Esophagus squamous epithelium (tissue), 5 donors: ENCODE data around the gene TMEM221. TPM values are rescaled to one million over a fixed set of nuclear protein-coding genes. Genes with fewer than 3 reads are reported as not detected.

ENCODE experiments used
- DNase-seq: peaks from one replicate; lab custom pipeline; 2025; lab: John Stamatoyannopoulos, UW
- H3K27ac ChIP-seq, 4 donors: fragments of 200-600 bp; sonication (generic); one replicate each; pipeline ENCODE4 v1.5.1; 2016 to 2019; ENCODE audit warnings: mild to moderate bottlenecking in 1 of 4
- H3K27me3 ChIP-seq, 4 donors: fragments of 200-600 bp; sonication (generic); 1 replicate in 3 of 4; 2 replicates in 1 of 4; pipeline versions ENCODE4 v1.5.1 to v1.6.0; 2017 to 2021; ENCODE audit warnings: antibody characterized with exemption in 1 of 4
- H3K36me3 ChIP-seq, 3 donors: fragments of 200-600 bp; sonication (generic); one replicate each; pipeline ENCODE4 v1.5.1; 2016 to 2019
- H3K4me1 ChIP-seq, 3 donors: fragments of 200-600 bp; sonication (generic); one replicate each; pipeline ENCODE4 v1.5.1; 2017 to 2019
- H3K4me3 ChIP-seq, 4 donors: fragments of 200-600 bp; sonication (generic); 1 replicate in 3 of 4; 2 replicates in 1 of 4; pipeline ENCODE4 v1.5.1; 2016 to 2019; ENCODE audit warnings: mild to moderate bottlenecking in 2 of 4, moderate library complexity in 1 of 4
- H3K9me3 ChIP-seq, 3 donors: fragments of 200-600 bp; sonication (generic); one replicate each; pipeline ENCODE4 v1.5.1; 2016 to 2019
- CTCF ChIP-seq, 6 experiments: fragments of 450-650 bp in 4 of 6; fragments of 200-600 bp in 2 of 6; sonication (generic) in 2 of 6; IDR thresholded peaks; one replicate each; pipeline ENCODE4 v1.5.1; 2016 to 2019; ENCODE audit warnings: antibody characterized with exemption in 6 of 6, mild to moderate bottlenecking in 4 of 6, moderate library complexity in 4 of 6
- POLR2A ChIP-seq, 4 donors: fragments of 450-650 bp; IDR thresholded peaks; one replicate each; pipeline ENCODE4 v1.6.1; 2017; ENCODE audit warnings: antibody characterized with exemption in 4 of 4, mild to moderate bottlenecking in 4 of 4, moderate library complexity in 3 of 4
- WGBS, 2 donors: methylation state at CpG; one replicate each; pipeline ENCODE4 v1.1.5; 2018; 5-methylcytosine and 5-hydroxymethylcytosine counted together
- intact Hi-C: fragments of 100-400 bp; cut with DNase I; formaldehyde crosslinking; loops from one replicate; pipeline ENCODE4 v1.15.0; 2022
- total RNA-seq, 4 donors: library from RNA; depleted of rRNA; stranded (reverse); fragments of >200 nt; gene quantifications; one replicate each; pipeline ENCODE4 v1.1.0, GENCODE V29; 2016
- donor health status: DM: yes; HTN: yes; CAD: no.

TMEM221 gene
- total RNA-seq, 4 donors from 2014 or later, result 0.19 to 0.26 TPM; not detected in 2

DNA sequence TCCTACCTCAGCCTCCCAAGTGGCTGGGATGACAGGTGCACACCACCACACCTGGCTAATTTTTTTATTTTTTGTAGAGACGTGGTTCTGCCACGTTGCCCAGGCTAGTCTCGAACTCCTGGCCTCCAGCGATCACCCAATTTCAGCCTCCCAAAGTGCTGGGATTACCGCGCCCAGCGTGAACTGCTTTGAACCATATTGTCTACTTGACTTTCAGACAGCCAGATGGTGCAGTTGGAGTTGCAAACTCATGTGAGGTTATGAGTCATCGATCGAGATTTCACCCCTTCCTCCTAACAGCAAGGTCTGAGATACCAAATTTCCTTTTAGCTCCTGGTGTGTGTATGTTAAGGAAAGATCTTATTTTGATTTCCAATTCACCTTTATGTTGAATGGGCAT, 24.6 kb upstream of the TMEM221 start:
- Histone ChIP-seq H3K36me3 (no peaks in the 10 kb centered on the region), H3K27ac (peak overlapping the region in 1 of 4 donors; percentile 1), H3K27me3 (no peaks in the 10 kb centered on the region), H3K9me3 (no peaks in the 10 kb centered on the region), H3K4me1 (peaks cover 10 to 60% (median 30%) of the 10 kb centered on the region in 3 donors), H3K4me3 (no peak overlapping the region)
- intact Hi-C loops, result no loop called here
- TF ChIP-seq CTCF (IDR thresholded peaks at IDR 0.05) (no peak), POLR2A (IDR thresholded peaks at IDR 0.05) (no peak)
- WGBS, 2 donors, result 74 to 80% methylated on average over 9 of the region's 9 CpGs
- DNase-seq, result no peak

DNA sequence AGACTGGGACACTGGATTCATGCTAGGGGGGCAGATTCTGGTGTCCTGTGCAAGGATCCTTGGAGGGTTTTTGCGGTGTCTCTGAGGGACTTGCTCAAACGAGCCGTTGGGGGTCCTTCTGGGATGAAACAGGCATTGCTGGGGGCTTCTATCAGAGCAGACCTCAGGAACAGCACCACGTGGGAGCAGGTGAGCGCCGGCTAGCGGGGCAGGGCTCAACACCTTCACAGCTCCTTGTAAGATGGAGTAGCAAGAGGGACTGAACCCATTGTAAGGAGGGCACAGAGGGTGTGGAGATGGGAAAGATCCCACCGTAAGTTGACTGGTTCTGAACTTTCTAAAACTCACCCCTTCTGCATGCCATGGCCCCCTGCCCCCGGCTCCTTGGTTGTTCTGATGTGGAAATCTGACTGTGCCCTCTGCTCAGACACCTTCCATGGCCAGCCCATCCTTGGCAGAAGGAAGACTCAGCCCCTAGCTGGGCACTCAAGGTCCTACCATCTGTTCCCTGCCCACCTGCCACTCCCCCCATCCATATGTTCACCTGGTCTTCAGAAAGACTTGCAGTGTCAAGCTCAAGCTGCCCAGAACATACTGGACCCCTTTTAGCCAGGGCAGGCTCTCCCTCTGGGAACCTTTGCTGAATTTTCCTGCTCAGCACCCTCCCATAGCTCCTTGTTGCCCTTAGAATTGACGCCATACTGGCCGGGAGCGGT, 23.1 kb upstream of the TMEM221 start:
- WGBS, 2 donors, result 38 to 57% methylated on average over 2 to 6 of the region's 12 CpGs
- intact Hi-C loops, result no loop called here
- peak overlapping the region; percentile 64 to 95 (median 84) for H3K4me3 ChIP-seq
- H3K27ac ChIP-seq, result peak overlapping the region in 2 of 4 donors; percentile 89 to 95
- DNase-seq, result no peak
- TF ChIP-seq POLR2A (IDR thresholded peaks at IDR 0.05) (no peak), CTCF (IDR thresholded peaks at IDR 0.05) (no peak)
- no peaks in the 10 kb centered on the region for H3K36me3 ChIP-seq
- no peaks in the 10 kb centered on the region for H3K9me3 ChIP-seq
- peaks cover 10 to 73% (median 38%) of the 10 kb centered on the region in 3 donors for H3K4me1 ChIP-seq
- H3K27me3 ChIP-seq, result no peaks in the 10 kb centered on the region

- TF ChIP-seq CTCF (IDR thresholded peaks at IDR 0.05) (no peak), POLR2A (IDR thresholded peaks at IDR 0.05) (peak in 2 of 4 donors; percentile 31 to 62)
- no peaks in the 10 kb centered on the region for H3K27me3 ChIP-seq
- peak; percentile 96 for DNase-seq
- H3K4me3 ChIP-seq, result peak within 1 kb of the TSS; percentile 64 to 95 (median 84)
- H3K4me1 ChIP-seq, result peaks cover 10 to 74% (median 30%) of the 10 kb centered on the region in 3 donors
- H3K36me3 ChIP-seq, result no peaks in the 10 kb centered on the region
- H3K27ac ChIP-seq, result peak within 1 kb of the TSS; percentile 86 to 95 (median 90)
- 0 to 1% methylated on average over 10 to 12 of the region's 67 CpGs for WGBS, 2 donors
- intact Hi-C loops, result no loop called here
- no peaks in the 10 kb centered on the region for H3K9me3 ChIP-seq
These were observed 21.8 kb upstream of the TMEM221 start, which contains the start of gene SLC27A1 for GRCh38 chr19:17470068-17470841. TSS of gene SLC27A1 (plus strand) at chr19:17470524. CDS start at chr19:17470541, 17 bp downstream.

- WGBS, 2 donors, result 1 to 3% methylated on average over 6 to 14 of the region's 31 CpGs
These were observed 21.1 kb upstream of the TMEM221 start for GRCh38 chr19:17469481-17470067.

More at GRCh38 chr19:17469481-17470067, 21.1 kb upstream of the TMEM221 start:
- Histone ChIP-seq H3K27me3 (no peaks in the 10 kb centered on the region), H3K36me3 (no peaks in the 10 kb centered on the region), H3K27ac (peak overlapping the region; percentile 86 to 95 (median 90)), H3K9me3 (no peaks in the 10 kb centered on the region), H3K4me1 (peaks cover 10 to 67% (median 26%) of the 10 kb centered on the region in 3 donors), H3K4me3 (peak overlapping the region; percentile 64 to 95 (median 84))
- intact Hi-C loops, result loop anchor here (10.0 kb wide), 1 partner anchor 75 kb away; the partner anchor contains the start of gene CCDC194
- no peak for TF ChIP-seq CTCF (IDR thresholded peaks at IDR 0.05)
- TF ChIP-seq POLR2A (IDR thresholded peaks at IDR 0.05), result no peak
- DNase-seq, result peak; percentile 96
